ENCODE results near the gene DPH2. TPM values are rescaled to one million over a fixed set of nuclear protein-coding genes. Genes with fewer than 3 reads are reported as not detected.

The DPH2 gene
- polyA plus RNA-seq, 4 donors, result 24.0 to 26.8 (median 24.5) TPM

DNA sequence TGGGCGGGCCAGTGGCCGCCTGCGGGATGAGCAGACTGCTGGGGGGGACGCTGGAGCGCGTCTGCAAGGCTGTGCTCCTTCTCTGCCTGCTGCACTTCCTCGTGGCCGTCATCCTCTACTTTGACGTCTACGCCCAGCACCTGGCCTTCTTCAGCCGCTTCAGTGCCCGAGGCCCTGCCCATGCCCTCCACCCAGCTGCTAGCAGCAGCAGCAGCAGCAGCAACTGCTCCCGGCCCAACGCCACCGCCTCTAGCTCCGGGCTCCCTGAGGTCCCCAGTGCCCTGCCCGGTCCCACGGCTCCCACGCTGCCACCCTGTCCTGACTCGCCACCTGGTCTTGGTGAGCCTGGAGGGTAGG, 11.3 kb downstream of the DPH2 start:
- DNase-seq (ENCODE audit: low read depth in 4 of 4, low spot score in 3 of 4), result no peak

DNA sequence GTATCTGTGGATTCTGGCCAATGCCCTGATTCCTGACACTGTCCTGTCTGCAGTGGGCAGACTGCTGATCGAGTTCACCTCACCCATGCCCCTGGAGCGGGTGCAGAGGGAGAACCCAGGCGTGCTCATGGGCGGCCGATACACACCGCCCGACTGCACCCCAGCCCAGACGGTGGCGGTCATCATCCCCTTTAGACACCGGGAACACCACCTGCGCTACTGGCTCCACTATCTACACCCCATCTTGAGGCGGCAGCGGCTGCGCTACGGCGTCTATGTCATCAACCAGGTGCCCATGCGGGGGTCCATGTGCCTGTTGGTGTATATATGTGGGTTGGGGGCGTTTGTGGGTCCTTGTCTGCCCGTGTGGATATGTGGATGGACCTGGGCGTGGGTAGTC, 11.8 kb downstream of the DPH2 start:
- no peak for DNase-seq (ENCODE audit: low read depth in 4 of 4, low spot score in 3 of 4)

DNA sequence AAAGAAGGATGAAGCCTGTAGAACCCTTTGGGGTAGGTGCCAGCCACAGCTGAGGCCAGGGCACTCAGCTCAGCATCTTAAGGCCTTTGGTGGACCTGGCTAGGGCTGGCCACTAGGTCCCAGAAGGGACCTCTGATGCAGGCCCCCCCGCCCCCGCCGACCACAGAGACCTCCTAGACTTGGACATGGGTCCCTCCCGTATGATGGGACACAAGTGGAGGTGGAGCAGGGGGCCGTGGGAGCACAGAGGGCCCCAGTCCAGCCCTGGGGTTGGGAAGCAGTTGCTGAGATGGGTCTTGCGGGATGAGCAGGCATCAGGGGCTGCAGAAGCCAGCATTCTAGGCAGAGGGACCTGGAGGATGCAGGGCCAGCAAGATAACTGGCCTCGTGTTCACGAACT, 12.4 kb downstream of the DPH2 start:
- no peak for DNase-seq (ENCODE audit: low read depth in 4 of 4, low spot score in 3 of 4)

DNA sequence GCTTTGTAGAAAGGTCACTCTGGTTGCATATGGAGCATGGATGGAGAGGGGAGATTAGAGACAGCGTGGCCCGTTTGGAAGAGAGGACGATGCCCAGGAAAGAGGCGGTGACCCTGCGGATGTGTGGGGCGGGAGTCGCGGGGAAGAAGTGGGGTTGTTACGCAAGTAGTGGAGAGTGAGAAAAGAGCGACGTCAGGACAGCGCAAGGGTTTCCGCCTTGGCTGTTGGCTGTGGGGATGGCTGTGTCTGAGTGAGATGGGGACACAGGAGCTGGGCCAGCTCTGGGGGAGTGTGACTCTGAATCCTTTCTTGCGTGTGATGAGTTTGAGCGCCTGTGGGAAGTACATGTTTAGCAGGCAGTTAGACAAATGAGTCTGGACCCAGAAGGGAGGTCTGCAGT, 13.0 kb downstream of the DPH2 start:
- no peak for DNase-seq (ENCODE audit: low read depth in 4 of 4, low spot score in 3 of 4)

DNA sequence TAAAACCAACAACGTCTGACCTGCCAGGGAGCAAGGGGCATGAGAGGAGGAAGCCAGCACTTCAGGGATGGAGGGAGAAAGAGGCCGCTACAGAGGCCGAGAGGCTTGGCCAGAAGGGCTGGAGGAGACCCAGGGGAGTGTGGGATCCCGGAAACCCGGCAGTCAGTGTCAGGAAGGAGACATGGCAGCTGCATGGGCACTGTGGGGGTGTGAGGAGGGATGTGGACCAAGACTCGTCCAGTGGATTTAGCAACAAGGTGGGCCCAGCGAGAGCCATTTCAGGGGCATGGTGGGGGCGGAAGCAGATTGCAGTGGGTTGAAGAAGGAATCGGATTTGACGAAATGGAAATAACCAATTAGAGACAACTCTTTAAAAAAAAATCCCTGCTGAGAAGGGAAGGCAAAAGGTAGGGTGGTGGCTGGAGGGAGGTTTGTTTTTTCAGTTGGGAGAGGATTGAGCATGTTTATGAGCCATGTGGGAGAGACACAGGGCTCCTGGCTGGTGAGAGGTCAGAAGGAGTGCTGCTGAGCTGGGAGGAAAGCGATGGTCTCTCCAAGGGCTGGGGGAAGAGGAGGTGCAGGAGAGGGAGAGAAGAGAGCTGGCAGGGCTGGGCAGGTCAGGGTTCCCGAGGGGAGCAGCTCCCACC, 13.6 kb downstream of the DPH2 start:
- no peak for DNase-seq (ENCODE audit: low read depth in 4 of 4, low spot score in 3 of 4)

DNA sequence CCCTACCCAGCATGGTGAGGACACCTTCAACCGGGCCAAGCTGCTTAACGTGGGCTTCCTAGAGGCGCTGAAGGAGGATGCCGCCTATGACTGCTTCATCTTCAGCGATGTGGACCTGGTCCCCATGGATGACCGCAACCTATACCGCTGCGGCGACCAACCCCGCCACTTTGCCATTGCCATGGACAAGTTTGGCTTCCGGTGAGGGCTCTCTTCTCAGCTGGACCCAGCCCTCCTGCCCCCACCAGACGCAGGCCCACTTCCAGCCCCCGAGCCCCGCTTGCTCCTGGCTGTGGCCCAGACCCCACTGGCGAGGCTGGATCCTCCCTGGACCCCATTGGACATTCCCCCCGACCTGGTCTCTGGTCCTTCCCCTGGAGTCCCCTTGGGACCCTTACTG, 15.0 kb downstream of the DPH2 start:
- no peak for DNase-seq (ENCODE audit: low read depth in 4 of 4, low spot score in 3 of 4)

DNA sequence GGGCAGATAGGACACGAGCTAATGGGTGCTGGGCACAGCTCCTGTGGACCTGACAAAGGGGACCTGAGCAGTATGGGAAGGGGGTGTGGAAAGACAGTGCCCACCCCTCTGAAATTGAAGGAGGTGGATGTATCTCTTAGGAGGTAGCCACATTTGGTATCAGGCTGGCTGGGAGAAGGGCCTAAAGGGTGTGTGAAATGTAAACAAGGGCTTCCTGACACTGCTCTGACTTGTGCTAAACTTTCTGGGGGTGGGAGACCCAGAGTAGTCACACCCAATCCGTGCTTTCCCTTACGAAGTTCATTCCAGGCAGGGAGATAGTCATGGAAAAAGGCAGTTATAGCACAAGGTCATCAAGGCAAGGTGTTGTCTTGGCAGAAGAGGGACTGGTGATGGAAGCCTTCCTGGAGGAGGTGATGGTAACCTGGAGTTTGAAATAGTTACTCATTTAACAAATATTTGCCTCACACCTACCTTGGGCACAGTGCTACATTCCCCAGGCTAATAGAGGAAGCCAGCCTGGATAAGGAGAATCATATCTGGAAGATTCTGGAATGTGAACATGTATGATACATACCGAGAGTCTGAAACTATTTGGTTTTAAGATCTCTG, 16.3 kb downstream of the DPH2 start:
- no peak for DNase-seq (ENCODE audit: low read depth in 4 of 4, low spot score in 3 of 4)

DNA sequence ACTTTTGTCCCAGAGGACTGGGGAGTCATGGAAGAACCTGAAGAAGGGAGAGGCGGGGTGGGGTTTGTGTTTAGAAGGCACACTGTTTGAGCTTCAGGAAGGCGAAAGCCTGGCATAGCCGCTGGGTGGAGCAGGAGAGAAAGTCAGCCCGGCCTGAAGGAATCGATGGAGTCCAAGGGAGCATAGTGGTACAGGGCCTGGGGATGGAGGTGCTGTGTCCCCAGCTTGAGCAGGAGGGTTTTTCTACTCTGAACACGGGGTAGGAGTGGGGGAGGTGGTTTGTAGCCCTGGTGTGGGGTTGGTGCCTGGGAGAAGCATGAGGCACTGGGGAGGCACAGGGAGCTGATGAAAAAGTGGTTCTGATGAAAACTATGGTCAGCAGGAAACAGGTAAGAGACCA, 16.9 kb downstream of the DPH2 start:
- DNase-seq (ENCODE audit: low read depth in 4 of 4, low spot score in 3 of 4), result no peak

DNA sequence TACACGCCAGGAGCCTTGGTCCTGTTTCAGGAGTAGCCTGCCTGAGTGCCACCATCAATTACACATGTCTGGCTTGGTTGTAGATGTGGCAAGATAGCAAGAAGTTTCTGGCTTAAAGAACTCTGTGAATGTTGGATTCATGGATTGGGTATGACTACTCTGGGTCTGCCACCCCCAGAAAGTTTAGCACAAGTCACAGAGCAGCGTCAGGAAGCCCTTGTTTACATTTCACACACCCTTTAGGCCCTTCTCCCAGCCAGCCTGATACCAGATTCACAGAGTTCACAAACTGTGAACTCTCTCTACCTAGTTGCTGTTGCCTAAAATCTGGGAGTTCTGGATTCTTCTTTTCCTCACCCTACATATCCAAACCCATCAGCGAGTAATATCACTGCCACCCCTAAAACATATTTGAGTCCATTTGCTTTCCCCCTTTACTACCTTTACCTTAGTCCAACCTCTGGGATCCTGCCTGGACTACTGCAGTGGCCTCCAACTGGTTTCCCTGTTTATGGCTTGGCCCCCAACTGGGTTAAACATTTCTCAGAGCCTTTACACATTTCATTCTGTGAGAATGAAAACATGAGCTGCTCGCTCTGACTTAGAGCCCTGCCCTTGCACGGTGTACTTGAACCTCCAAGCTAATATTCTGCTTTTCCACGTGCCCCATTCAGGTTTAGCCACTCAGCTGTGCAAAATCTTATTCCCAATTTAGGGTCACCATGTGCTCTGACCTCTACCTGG, 17.5 kb downstream of the DPH2 start:
- DNase-seq (ENCODE audit: low read depth in 4 of 4, low spot score in 3 of 4), result no peak

DNA sequence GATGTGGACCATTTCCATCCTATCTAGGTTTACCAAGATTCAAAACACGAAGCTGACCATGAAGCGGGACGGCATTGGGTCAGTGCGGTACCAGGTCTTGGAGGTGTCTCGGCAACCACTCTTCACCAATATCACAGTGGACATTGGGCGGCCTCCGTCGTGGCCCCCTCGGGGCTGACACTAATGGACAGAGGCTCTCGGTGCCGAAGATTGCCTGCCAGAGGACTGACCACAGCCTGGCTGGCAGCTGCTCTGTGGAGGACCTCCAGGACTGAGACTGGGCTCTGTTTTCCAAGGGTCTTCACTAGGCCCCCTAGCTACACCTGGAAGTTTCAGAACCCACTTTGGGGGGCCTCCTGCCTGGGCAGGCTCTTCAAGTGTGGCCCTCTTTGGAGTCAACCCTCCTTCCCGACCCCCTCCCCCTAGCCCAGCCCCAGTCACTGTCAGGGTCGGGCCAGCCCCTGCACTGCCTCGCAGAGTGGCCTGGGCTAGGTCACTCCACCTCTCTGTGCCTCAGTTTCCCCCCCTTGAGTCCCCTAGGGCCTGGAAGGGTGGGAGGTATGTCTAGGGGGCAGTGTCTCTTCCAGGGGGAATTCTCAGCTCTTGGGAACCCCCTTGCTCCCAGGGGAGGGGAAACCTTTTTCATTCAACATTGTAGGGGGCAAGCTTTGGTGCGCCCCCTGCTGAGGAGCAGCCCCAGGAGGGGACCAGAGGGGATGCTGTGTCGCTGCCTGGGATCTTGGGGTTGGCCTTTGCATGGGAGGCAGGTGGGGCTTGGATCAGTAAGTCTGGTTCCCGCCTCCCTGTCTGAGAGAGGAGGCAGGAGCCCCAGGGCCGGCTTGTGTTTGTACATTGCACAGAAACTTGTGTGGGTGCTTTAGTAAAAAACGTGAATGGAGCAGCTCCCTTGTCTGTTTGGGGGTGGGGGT, 20.7 kb downstream of the DPH2 start:
- DNase-seq (ENCODE audit: low read depth in 4 of 4, low spot score in 3 of 4), result no peak

DNA sequence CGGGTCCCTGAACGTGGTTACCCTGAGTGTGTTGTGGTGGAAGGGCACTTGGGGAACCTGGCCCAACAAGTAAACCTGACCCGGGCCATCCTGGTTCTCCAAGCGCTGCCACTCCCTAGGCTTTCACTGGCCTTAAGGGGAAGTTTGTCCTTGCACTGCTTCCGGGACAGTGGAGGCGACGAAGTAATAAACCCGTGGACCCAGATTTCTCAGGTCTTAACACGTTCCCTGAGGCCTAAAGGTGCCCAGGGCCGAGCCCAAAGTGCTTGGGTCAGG, 21.3 kb downstream of the DPH2 start:
- DNase-seq (ENCODE audit: low read depth in 4 of 4, low spot score in 3 of 4), result no peak

DNA sequence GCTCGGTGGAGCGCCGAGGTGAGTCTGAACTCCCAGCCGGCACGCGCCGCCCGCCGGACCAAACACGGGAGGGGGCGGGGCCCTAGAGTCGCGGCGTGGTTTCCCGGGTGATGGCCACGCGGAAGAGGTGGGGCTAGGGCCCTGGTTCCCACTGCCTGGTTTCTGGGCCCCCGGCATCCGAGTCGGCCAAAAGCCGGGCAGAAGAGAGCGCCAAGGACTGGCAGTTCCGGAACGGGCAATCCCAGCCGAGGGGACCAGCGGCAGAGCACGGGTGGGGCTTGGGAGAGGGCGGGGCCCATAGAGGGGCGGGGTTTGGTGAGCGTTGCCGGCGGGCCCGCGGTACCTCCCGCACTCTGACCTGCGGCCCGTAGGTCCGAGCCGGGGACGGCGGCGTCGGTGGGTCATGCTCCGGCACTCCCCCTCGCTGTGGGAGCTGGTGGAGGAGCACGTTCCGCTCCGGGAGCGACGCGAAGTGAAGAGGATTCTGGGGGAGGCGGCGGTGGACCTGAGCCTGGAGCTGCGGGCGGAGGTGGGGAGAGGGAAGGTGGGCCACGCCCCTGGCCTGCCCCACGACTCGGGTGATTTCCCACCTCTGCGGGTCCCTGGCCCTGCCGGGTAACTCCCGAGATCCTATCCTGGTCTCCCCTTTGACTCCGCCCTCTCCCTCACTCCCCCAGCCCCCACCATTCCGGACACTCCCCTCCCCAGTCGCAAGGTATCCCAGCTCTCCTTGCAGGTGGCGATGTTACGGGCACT, 21.8 kb downstream of the DPH2 start, which contains the start of gene CCDC24:
CCDC24 (plus strand) TSS at position 124 of the 756 bp plus-strand sequence; CDS start at position 404, 280 bp downstream.
- DNase-seq (ENCODE audit: low read depth in 4 of 4, low spot score in 3 of 4), result no peak

DNA sequence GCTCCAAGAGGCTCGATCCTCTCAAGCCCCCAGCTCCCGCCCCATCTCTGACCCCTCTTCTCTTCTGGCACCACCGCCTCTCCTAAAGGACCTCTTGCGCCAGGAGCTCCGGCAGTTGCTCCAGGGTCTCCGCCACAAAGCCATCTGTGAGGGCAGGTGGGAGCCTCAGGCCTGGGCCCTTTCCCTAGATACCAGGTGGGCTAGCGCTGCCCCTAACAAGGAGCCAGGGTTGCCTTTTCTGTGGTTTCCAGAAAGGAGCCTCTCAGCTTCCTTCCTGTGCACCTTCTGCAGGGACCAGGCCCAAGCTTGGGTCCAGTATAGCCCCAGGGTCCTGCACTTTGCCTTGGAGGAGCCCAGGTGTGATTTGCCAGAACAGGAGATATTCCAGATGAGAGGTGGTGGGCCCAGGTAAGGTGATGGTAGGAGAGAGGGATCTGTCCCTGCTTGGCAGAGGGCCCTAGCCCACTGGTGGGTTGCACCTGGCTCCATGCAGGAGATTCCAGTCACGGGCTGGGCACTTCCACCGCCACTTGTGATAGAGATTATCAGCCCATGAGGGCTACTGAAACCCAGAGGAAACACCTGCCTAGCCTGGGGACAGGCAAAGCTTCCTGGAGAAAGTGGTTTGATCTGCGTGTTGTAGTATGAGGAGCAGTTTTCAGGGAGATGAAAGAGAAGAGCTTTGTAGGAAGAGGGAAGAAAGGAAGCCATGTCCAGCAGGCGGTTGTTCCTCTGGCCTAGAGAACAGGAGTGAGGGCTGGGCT, 22.6 kb downstream of the DPH2 start:
- no peak for DNase-seq (ENCODE audit: low read depth in 4 of 4, low spot score in 3 of 4)

DNA sequence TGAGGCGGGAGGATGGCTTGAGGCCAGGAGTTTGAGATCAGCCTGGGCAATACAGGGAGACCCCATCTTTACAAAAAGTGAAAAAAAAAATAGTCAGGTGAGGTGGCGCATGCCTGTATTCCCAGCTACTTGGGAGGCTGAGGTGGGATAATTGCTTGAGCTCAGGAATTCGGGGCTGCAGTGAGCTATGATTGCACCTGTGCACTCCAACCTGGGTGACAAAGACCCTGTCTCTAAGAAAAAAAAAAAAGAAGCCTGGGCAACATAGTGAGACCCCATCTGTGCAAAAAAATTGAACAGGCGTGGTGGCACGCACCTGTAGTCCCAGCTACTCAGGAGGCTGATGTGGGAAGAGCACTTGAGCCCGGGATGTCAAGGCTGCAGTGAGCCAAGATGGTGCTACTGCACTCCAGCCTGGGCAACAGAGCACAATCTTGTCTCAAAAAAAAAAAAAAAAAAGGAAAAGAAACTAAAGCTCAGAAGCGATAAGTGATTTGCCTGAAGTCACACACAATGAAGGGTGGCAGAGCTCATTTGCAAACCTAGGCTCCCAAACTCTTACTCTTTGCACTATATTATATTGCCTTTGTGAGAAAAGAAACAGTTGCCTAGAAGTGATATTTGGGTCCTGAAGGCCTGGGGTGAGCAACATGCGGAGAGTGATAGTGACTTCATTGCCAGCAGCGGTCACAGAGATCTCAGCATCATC, 23.6 kb downstream of the DPH2 start:
- DNase-seq (ENCODE audit: low read depth in 4 of 4, low spot score in 3 of 4), result no peak

DNA sequence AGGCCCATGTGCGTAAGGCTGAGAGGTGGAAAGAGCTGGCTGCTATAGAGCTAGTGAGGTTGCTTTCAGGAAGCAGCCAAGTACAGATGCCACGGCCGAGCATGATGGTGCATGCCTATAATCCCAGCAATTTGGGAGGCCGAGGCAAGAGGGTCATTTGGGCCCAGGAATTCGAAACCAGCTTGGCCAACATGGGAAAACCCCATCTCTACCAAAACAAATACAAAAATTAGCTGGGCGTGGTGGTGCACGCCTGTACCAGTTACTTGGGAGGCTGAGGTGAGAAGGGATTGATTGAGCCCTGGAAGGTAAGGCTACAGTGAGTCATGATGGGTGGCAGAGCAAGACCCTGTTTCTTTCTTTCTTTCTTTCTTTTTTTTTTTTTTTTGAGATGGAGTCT, 24.3 kb downstream of the DPH2 start:
- no peak for DNase-seq (ENCODE audit: low read depth in 4 of 4, low spot score in 3 of 4)

DNA sequence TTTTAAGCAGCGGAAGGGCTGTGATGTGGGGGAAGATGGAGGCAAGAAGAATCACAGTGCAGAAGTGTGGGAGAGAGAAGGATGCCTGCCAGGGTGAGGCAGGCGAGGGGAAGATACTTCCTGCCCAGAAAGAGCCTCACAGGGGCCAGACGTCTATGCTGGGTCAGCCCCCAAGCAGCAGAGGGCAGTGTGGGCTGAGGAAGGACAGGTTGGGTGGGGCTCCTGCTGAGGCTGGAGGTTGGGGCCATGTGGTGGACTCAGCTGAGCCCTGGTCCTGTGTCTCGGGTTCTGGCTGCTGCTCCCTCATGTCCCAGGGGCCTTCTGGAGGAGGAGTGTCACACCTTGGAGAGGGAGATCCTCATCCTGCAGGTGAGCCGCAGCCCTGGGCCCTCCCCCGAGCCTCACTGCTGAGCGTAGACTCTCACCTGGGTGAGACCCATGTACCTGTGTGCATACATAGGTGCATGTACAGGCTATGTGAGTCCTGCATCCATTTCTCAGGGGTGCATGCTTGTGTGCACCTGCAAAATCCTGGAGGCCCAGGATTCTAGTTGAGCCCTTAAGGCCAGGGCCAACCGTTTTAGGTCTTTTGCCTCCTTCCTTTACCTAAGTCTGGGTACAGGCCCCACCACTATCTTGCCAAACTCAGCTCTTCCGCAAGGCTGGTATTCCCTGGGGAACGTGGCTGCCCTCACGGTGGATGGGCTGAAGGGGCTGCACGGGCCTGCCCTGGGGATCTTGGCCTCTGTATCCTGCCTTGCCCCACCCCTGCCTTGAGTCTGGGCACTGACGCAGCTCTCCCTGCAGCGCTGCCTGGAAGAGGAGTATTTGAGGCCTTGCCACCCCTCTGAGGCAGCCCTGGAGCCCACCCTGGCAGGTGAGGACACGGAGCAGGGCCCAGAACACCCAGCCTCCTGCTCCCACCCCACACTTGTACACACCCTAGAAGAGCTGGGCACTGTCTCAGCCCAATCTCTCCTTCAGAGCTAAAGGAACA, 25.3 kb downstream of the DPH2 start:
- no peak for DNase-seq (ENCODE audit: low read depth in 4 of 4, low spot score in 3 of 4)

DNA sequence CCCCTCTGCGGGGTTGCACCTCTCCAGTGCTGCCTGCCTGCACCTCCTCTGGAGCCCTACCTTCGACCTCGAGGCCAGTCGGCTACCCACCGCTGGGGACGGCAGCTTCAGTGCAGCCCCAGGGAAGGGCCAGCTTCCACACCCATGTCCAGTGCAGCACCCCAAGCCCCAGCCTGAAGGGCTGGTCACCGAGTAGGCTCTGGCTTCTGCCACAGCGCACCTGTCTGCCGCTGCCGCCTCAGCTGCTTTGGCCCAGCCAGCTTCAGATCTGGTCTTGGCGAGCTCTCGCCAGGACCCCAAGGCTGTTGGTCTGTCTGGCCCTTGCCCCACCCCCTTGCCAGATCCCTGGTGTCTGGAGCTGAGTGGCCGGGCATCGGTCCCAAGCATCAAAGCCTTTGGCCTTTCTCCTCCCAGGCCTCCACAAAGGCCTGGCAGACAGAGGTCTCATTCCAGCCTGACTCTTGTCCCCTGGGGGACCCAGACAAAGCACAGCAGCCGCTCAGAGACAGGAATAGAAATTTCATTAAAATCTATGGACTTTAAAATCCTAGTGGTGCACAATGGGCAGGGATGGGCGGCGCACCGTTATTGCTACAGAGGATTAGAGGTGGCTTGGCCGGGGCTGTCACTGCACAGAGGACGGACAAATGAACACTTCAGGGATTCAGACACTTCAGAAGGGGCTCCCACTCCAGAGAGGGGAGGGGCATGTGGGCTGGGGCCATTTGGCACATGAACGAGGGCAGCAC, 26.3 kb downstream of the DPH2 start:
- DNase-seq (ENCODE audit: low read depth in 4 of 4, low spot score in 3 of 4), result no peak
